GM12878 (cell line): ENCODE measurements around the gene EVI5L. TPM values are rescaled to one million over a fixed set of nuclear protein-coding genes. Genes with fewer than 3 reads are reported as not detected.

ENCODE experiments used
- ATAC-seq: fragments of 200-7000 bp; cut with Tn5 transposase; 3 replicates; pipeline ENCODE4 v1.9.1; 2020; ENCODE audit warnings: mild to moderate bottlenecking, moderate library complexity
- BruUV-seq: library from RNA; stranded (reverse); fragments of 400-500 nt; replicated peaks from 2 replicates; lab custom pipeline; 2021; lab: Mats Ljungman, UMichigan
- CTCF ChIA-PET: fragments of 300-600 bp; sonication (Branson Sonifier 250); formaldehyde crosslinking; extraction: SDS; loops from one replicate; lab custom pipeline; 2021; ENCODE audit warnings: inconsistent platforms; lab: Yijun Ruan, JAX
- POLR2A ChIA-PET: fragments of 350-600 bp; formaldehyde crosslinking; extraction: SDS; loops from one replicate; lab custom pipeline; 2021; ENCODE audit warnings: inconsistent platforms; lab: Charles Lee
- RAD21 ChIA-PET: fragments of 300-600 bp; sonication (Branson Sonifier 250); formaldehyde crosslinking; loops from one replicate; lab custom pipeline; 2023; ENCODE audit warnings: antibody characterized with exemption; ENCODE audit not compliant: unreplicated experiment; lab: Charles Lee
- SMC1A ChIA-PET: fragments of 300-600 bp; sonication (Branson Sonifier 250); formaldehyde crosslinking; loops from one replicate; lab custom pipeline; 2023; ENCODE audit not compliant: unreplicated experiment, uncharacterized antibody; lab: Charles Lee
- DNase-seq: peaks from one replicate; pipeline ENCODE4 v3.0.0-alpha.2; 2011; ENCODE audit warnings: low read depth, low spot score
- FAIRE-seq: peaks from 3 replicates; lab custom pipeline; 2011; peaks lifted over from hg19 to GRCh38; lab: Jason Lieb, UNC
- H2AFZ ChIP-seq: 2 replicates; pipeline ENCODE4 v1.6.0; 2011; ENCODE audit warnings: low read depth, low read length, control low read depth; ENCODE audit not compliant: control insufficient read depth
- H3K27ac ChIP-seq: 2 replicates; pipeline ENCODE4 v1.5.1; 2011; ENCODE audit warnings: control low read depth; ENCODE audit not compliant: control insufficient read depth, insufficient read depth
- H3K27me3 ChIP-seq, 2 experiments: replicated peaks in 1 of 2; 2 replicates each; pipeline versions ENCODE4 v1.6.0 to v1.6.1; 2011; ENCODE audit warnings: low read length in 1 of 2; ENCODE audit not compliant: control insufficient read depth in 2 of 2, insufficient read depth in 2 of 2
- H3K36me3 ChIP-seq, 2 experiments: 2 replicates each; pipeline ENCODE4 v1.5.1; 2011; ENCODE audit warnings: low read length in 1 of 2; ENCODE audit not compliant: control insufficient read depth in 2 of 2, insufficient read depth in 2 of 2
- H3K4me1 ChIP-seq: 2 replicates; pipeline ENCODE4 v1.6.1; 2011; ENCODE audit warnings: mild to moderate bottlenecking, low read length, moderate library complexity, mixed read lengths; ENCODE audit not compliant: control insufficient read depth, insufficient read depth
- H3K4me2 ChIP-seq: 2 replicates; pipeline ENCODE4 v1.6.0; 2011; ENCODE audit warnings: control low read depth; ENCODE audit not compliant: control insufficient read depth, insufficient read depth
- H3K4me3 ChIP-seq: fragments of 200-600 bp; sonication (generic); 2 replicates; pipeline ENCODE4 v1.5.1; 2016
- H3K79me2 ChIP-seq: 2 replicates; pipeline ENCODE4 v1.6.0; 2011; ENCODE audit warnings: low read length; ENCODE audit not compliant: control insufficient read depth, insufficient read depth
- H3K9ac ChIP-seq: 2 replicates; pipeline ENCODE4 v1.8.0; 2011; ENCODE audit warnings: low read length, control low read depth, mixed read lengths; ENCODE audit not compliant: control insufficient read depth, insufficient read depth
- H3K9me3 ChIP-seq: replicated peaks from 3 replicates; pipeline ENCODE4 v1.5.1; 2011; ENCODE audit warnings: mild to moderate bottlenecking, low read length; ENCODE audit not compliant: control insufficient read depth, insufficient read depth
- H4K20me1 ChIP-seq: 2 replicates; pipeline ENCODE4 v1.6.0; 2011; ENCODE audit not compliant: control insufficient read depth, insufficient read depth
- BCLAF1 ChIP-seq: fragments of 450-650 bp; IDR thresholded peaks from 2 replicates; pipeline ENCODE4 v1.6.1; 2017; ENCODE audit warnings: antibody characterized with exemption, mild to moderate bottlenecking, moderate library complexity
- FOXM1 ChIP-seq: IDR thresholded peaks from 2 replicates; pipeline ENCODE4 v1.6.1; 2012; ENCODE audit warnings: low read depth, mild to moderate bottlenecking, inconsistent platforms, low read length, moderate library complexity
- JUNB ChIP-seq: IDR thresholded peaks from 2 replicates; pipeline ENCODE4 v1.6.1; 2016; ENCODE audit warnings: antibody characterized with exemption, mild to moderate bottlenecking
- ZBTB11 ChIP-seq: fragments of 450-650 bp; formaldehyde crosslinking; IDR thresholded peaks from 2 replicates; pipeline ENCODE4 v1.5.0; 2022; ENCODE audit warnings: mild to moderate bottlenecking, missing genetic modification characterization
- WGBS: methylation state at CpG from one replicate; pipeline ENCODE4 v1.1.6; 2016; ENCODE audit warnings: low lambda C conversion rate; ENCODE audit not compliant: insufficient replicate concordance, insufficient coverage; ENCODE audit errors: missing lambda C conversion rate; 5-methylcytosine and 5-hydroxymethylcytosine counted together
- in situ Hi-C: fragments of 300-500 bp; cut with MboI; formaldehyde crosslinking; loops from 9 replicates; pipeline ENCODE4 v1.14.3; 2018; ENCODE audit warnings: mixed read lengths
- intact Hi-C: fragments of 100-400 bp; cut with micrococcal nuclease; formaldehyde crosslinking; loops from one replicate; pipeline ENCODE4 v1.14.2; 2022; ENCODE audit not compliant: unreplicated experiment
- polyA plus RNA-seq, 11 experiments: library from polyadenylated mRNA; depleted of rRNA in 4 of 11; unstranded in 6 of 11; stranded (reverse) in 5 of 11; fragments of >200 nt; fragmentation: Nextera tagmentation in 4 of 11; fragmentation: Illumina TruSeq in 1 of 11; extraction: Ambion mirVana in 4 of 11; extraction: Trizol in 1 of 11; gene quantifications; 1 replicate in 1 of 11; 2 replicates in 10 of 11; pipeline versions ENCODE4 v1.2.1 to v1.2.3, GENCODE V29; 2011 to 2016; ENCODE audit warnings: inconsistent platforms in 2 of 11, missing spikeins in 2 of 11, low read depth in 1 of 11
- total RNA-seq, 4 experiments: library from RNA; depleted of rRNA in 3 of 4; stranded (reverse); fragments of >200 nt in 3 of 4; fragmentation: Illumina TruSeq in 1 of 4; extraction: Trizol in 1 of 4; gene quantifications; 2 replicates each; pipeline versions ENCODE4 v1.2.1 to v1.2.3, GENCODE V29; 2013 to 2021
- TF ChIP-seq, protein P1 (sequence below): fragments of 150-350 bp; IDR thresholded peaks from 2 replicates; pipeline ENCODE4 v1.6.1; 2014; ENCODE audit warnings: mild to moderate bottlenecking, low read depth, low read length

The EVI5L gene
- total and polyA plus RNA-seq, 10 of the 15 experiments (the other 5 are each of a cell fraction or from before 2014, with no cell fraction given): 0.23 to 13.8 (median 5.0) TPM

- over 99% methylated on average over 8 of the region's 8 CpGs for WGBS
- no peak overlapping the region for H3K27ac ChIP-seq
- H3K9ac ChIP-seq: no peak overlapping the region
- DNase-seq (no peak), ATAC-seq (no peak), FAIRE-seq (no peak)
- TF ChIP-seq, protein P1, sequence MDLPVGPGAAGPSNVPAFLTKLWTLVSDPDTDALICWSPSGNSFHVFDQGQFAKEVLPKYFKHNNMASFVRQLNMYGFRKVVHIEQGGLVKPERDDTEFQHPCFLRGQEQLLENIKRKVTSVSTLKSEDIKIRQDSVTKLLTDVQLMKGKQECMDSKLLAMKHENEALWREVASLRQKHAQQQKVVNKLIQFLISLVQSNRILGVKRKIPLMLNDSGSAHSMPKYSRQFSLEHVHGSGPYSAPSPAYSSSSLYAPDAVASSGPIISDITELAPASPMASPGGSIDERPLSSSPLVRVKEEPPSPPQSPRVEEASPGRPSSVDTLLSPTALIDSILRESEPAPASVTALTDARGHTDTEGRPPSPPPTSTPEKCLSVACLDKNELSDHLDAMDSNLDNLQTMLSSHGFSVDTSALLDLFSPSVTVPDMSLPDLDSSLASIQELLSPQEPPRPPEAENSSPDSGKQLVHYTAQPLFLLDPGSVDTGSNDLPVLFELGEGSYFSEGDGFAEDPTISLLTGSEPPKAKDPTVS: no peak
- TF ChIP-seq ZBTB11 (CRISPR knock-in tag): no peak
- TF ChIP-seq JUNB: no peak
- no peak for TF ChIP-seq FOXM1
- TF ChIP-seq BCLAF1: no peak
- peaks cover 3% of the 10 kb centered on the region; the same call in 1 of the 2 replicates for H3K4me1 ChIP-seq
- no peak overlapping the region for H2AFZ ChIP-seq
- intact Hi-C loops (no loop called here), in situ Hi-C loops (no loop called here)
- no peaks in the 10 kb centered on the region for H3K27me3 ChIP-seq
- H3K79me2 ChIP-seq: no peaks in the 10 kb centered on the region
- ChIA-PET CTCF (no interaction called here), SMC1A (no interaction called here), RAD21 (no interaction called here), POLR2A (no interaction called here)
- H3K9me3 ChIP-seq: no peaks in the 10 kb centered on the region; the same call in 2 of the 3 replicates
- H4K20me1 ChIP-seq: no peaks in the 10 kb centered on the region
- BruUV-seq: no TSS peak
- H3K36me3 ChIP-seq: no peaks in the 10 kb centered on the region
- H3K4me3 ChIP-seq: no peak overlapping the region
- H3K4me2 ChIP-seq: no peak overlapping the region
Measured at GRCh38 chr19:7840629-7841028, 10.6 kb downstream of the EVI5L start.
